Measurements from ENCODE around the gene CRB2.
"Not testable (repeated sequence)": the region's sequence is repeated elsewhere in the genome, so short reads cannot be mapped to it uniquely, and the experiment has no call there.

CRB2 gene

GRCh38 chr9:123329329-123329955 is 26.6 kb upstream of the CRB2 start:
- no peak for DNase-seq

GRCh38 chr9:123331346-123332060 is 24.5 kb upstream of the CRB2 start:
- no peak for DNase-seq

- DNase-seq: not testable (repeated sequence)
These were observed 22.8 kb upstream of the CRB2 start for GRCh38 chr9:123333058-123333669.

- no peak for DNase-seq
These were observed 21.4 kb upstream of the CRB2 start for GRCh38 chr9:123334639-123335038.

GRCh38 chr9:123335193-123335985 is 20.6 kb upstream of the CRB2 start:
- no peak for DNase-seq

GRCh38 chr9:123335986-123336329 is 20.0 kb upstream of the CRB2 start:
- no peak for DNase-seq

GRCh38 chr9:123336449-123336848 is 19.5 kb upstream of the CRB2 start:
- no peak for DNase-seq

GRCh38 chr9:123336959-123337358 is 19.0 kb upstream of the CRB2 start:
- DNase-seq: no peak

- no peak for DNase-seq
These were observed 18.0 kb upstream of the CRB2 start for GRCh38 chr9:123337971-123338370.

- peak in 3 of 5 experiments; percentile 13 to 65 (median 45) for DNase-seq
These were observed 17.0 kb upstream of the CRB2 start for GRCh38 chr9:123338710-123339665.

- DNase-seq: peak in 3 of 5 experiments; percentile 26 to 71 (median 42)
These were observed 16.1 kb upstream of the CRB2 start for GRCh38 chr9:123339666-123340510.

GRCh38 chr9:123341816-123342215 is 14.2 kb upstream of the CRB2 start:
- DNase-seq: no peak

GRCh38 chr9:123342247-123342646 is 13.8 kb upstream of the CRB2 start:
- no peak for DNase-seq

GRCh38 chr9:123343443-123344191 is 12.4 kb upstream of the CRB2 start:
- no peak for DNase-seq

GRCh38 chr9:123344192-123344949 is 11.6 kb upstream of the CRB2 start:
- DNase-seq: no peak

GRCh38 chr9:123345567-123345955 is 10.4 kb upstream of the CRB2 start:
- no peak for DNase-seq

- DNase-seq: no peak
These were observed 10.0 kb upstream of the CRB2 start for GRCh38 chr9:123346026-123346425.

GRCh38 chr9:123346826-123347225 is 9.2 kb upstream of the CRB2 start:
- DNase-seq: no peak

- no peak for DNase-seq
These were observed 8.5 kb upstream of the CRB2 start for GRCh38 chr9:123347289-123348060.

Data from T-helper 2 cell (primary cell).